Panc1 (cell line): ENCODE measurements around the gene MTFMT. TPM values are rescaled to one million over a fixed set of nuclear protein-coding genes. Genes with fewer than 3 reads are reported as not detected.

Experiments used
- ATAC-seq: fragments of 200-7000 bp; cut with Tn5 transposase; 2 replicates; pipeline ENCODE4 v1.9.1; 2020; ENCODE audit warnings: mild to moderate bottlenecking, moderate library complexity
- BruUV-seq: library from RNA; stranded (reverse); fragments of 400-500 nt; replicated peaks from 2 replicates; lab custom pipeline; 2021; lab: Mats Ljungman, UMichigan
- CTCF ChIA-PET: fragments of 300-600 bp; sonication (Branson Sonifier 250); formaldehyde crosslinking; loops from one replicate; lab custom pipeline; 2022; ENCODE audit warnings: antibody characterized with exemption; lab: Charles Lee
- POLR2A ChIA-PET: fragments of 300-600 bp; sonication (Branson Sonifier 250); formaldehyde crosslinking; loops from one replicate; lab custom pipeline; 2022; ENCODE audit warnings: antibody characterized with exemption; lab: Charles Lee
- DNase-seq: peaks from one replicate; pipeline ENCODE4 v3.0.0-alpha.2; 2010; ENCODE audit warnings: low read depth, low spot score
- H3K27ac ChIP-seq: 2 replicates; pipeline ENCODE4 v1.5.1; 2011; ENCODE audit warnings: mild to moderate bottlenecking, low read length, inconsistent platforms
- H3K27me3 ChIP-seq: fragments of 200-500 bp; sonication (Bioruptor generic); 2 replicates; pipeline ENCODE4 v1.6.0; 2014; ENCODE audit warnings: low read length, inconsistent platforms; ENCODE audit not compliant: control insufficient read depth, insufficient read depth
- H3K36me3 ChIP-seq: fragments of 200-500 bp; sonication (Bioruptor generic); 2 replicates; pipeline ENCODE4 v1.5.1; 2014; ENCODE audit warnings: inconsistent platforms, mild to moderate bottlenecking, low read length, moderate library complexity; ENCODE audit not compliant: control insufficient read depth, insufficient read depth
- H3K4me1 ChIP-seq: 2 replicates; pipeline ENCODE4 v1.5.1; 2011; ENCODE audit warnings: inconsistent platforms, mild to moderate bottlenecking, low read length, moderate library complexity; ENCODE audit not compliant: control insufficient read depth, insufficient read depth
- H3K4me3 ChIP-seq, 2 experiments: 2 replicates each; pipeline ENCODE4 v1.5.1; 2011 to 2012; ENCODE audit warnings: low read depth in 2 of 2, low read length in 2 of 2, mild to moderate bottlenecking in 2 of 2, inconsistent platforms in 1 of 2, moderate library complexity in 1 of 2
- H3K9me3 ChIP-seq: fragments of 200-500 bp; sonication (Bioruptor generic); 2 replicates; pipeline ENCODE4 v1.5.1; 2014; ENCODE audit warnings: low read depth, mild to moderate bottlenecking, inconsistent platforms, low read length, moderate library complexity; ENCODE audit not compliant: control insufficient read depth, insufficient read depth
- CTCF ChIP-seq: fragments of 450-650 bp; IDR thresholded peaks from 2 replicates; pipeline ENCODE4 v1.5.1; 2017; ENCODE audit warnings: mild to moderate bottlenecking
- POLR2AphosphoS5 ChIP-seq: IDR thresholded peaks from 2 replicates; pipeline ENCODE4 v1.6.1; 2012; ENCODE audit warnings: mild to moderate bottlenecking, low read depth, low read length, moderate library complexity
- REST ChIP-seq, 2 experiments: IDR thresholded peaks; 2 replicates each; pipeline ENCODE4 v1.6.1; 2011 to 2012; ENCODE audit warnings: low read depth in 2 of 2, control low read depth in 1 of 2, low read length in 1 of 2, mild to moderate bottlenecking in 1 of 2, moderate library complexity in 1 of 2; ENCODE audit not compliant: insufficient read depth in 1 of 2
- SIN3A ChIP-seq: IDR thresholded peaks from 2 replicates; pipeline ENCODE4 v1.6.1; 2012; ENCODE audit warnings: low read depth, mild to moderate bottlenecking, low read length, moderate library complexity, borderline replicate concordance; ENCODE audit not compliant: insufficient read depth
- TCF7L2 ChIP-seq: IDR thresholded peaks from 2 replicates; pipeline ENCODE4 v1.6.1; 2011; ENCODE audit warnings: mild to moderate bottlenecking, low read depth, low read length, inconsistent platforms
- in situ Hi-C: cut with HindIII; loops from 2 replicates; pipeline ENCODE4 v1.10.0; 2016; ENCODE audit warnings: low sequenced_read_pairs, low pct_unique_long_range_greater_than_20kb
- intact Hi-C: fragments of 100-400 bp; cut with micrococcal nuclease; formaldehyde crosslinking; loops from one replicate; pipeline ENCODE4 v1.10.0; 2022; ENCODE audit not compliant: unreplicated experiment
- total RNA-seq: library from RNA; stranded (reverse); gene quantifications from one replicate; pipeline ENCODE4 v1.2.1, GENCODE V29; 2021; ENCODE audit not compliant: unreplicated experiment

Gene MTFMT
- total RNA-seq, 1 experiment from 2014 or later, result 19.4 TPM

GRCh38 chr15:64970698-64971097 lies 58.7 kb downstream of the MTFMT start:
- no peaks in the 10 kb centered on the region for H3K27me3 ChIP-seq
- ATAC-seq (no peak), DNase-seq (no peak)
- no peaks in the 10 kb centered on the region for H3K4me1 ChIP-seq
- ChIA-PET CTCF (no interaction called here), POLR2A (interaction anchor here (0.6 kb wide), 2 partner anchors 13 to 196 kb away, joined by 3 read pairs; no protein-coding TSS in a partner anchor)
- no peak overlapping the region for H3K27ac ChIP-seq
- H3K4me3 ChIP-seq, result no peak overlapping the region
- peaks cover 14% of the 10 kb centered on the region; the same call in 1 of the 2 replicates for H3K36me3 ChIP-seq
- BruUV-seq, result no TSS peak
- TF ChIP-seq REST (IDR thresholded peaks at IDR 0.05; ENCODE audit: insufficient read depth in 1 of 2, low read depth in 2 of 2, low read length in 1 of 2) (no peak), TCF7L2 (no peak), SIN3A (no peak), CTCF (no peak), POLR2AphosphoS5 (no peak)
- intact Hi-C loops, result no loop called here
- no peaks in the 10 kb centered on the region for H3K9me3 ChIP-seq
- in situ Hi-C loops, result no loop called here

GRCh38 chr15:64969401-64969800 lies 60.0 kb downstream of the MTFMT start:
- BruUV-seq, result no TSS peak
- intact Hi-C loops, result no loop called here
- ChIA-PET CTCF (no interaction called here), POLR2A (no interaction called here)
- Histone ChIP-seq H3K36me3 (peaks cover 20% of the 10 kb centered on the region; the same call in 1 of the 2 replicates), H3K4me1 (no peaks in the 10 kb centered on the region), H3K27ac (no peak overlapping the region), H3K9me3 (no peaks in the 10 kb centered on the region), H3K4me3 (no peak overlapping the region), H3K27me3 (no peaks in the 10 kb centered on the region)
- in situ Hi-C loops, result no loop called here
- ATAC-seq (no peak), DNase-seq (no peak)
- TF ChIP-seq TCF7L2 (no peak), REST (IDR thresholded peaks at IDR 0.05; ENCODE audit: insufficient read depth in 1 of 2, low read depth in 2 of 2, low read length in 1 of 2) (no peak), SIN3A (no peak), CTCF (no peak), POLR2AphosphoS5 (no peak)
